ENCODE data around the gene DYNC2H1.

The DYNC2H1 gene

GRCh38 chr11:103520792-103521191, 411.6 kb downstream of the DYNC2H1 start:
- H3K4me3 ChIP-seq (ENCODE audit: control insufficient read depth, low read depth, low read length) = no peak overlapping the region
- no peak for TF ChIP-seq CTCF (conservative IDR thresholded peaks at IDR 0.05; ENCODE audit: control insufficient read depth, insufficient read depth, low read depth, low read length)
- no peak for DNase-seq (ENCODE audit: low read depth)

GRCh38 chr11:103525069-103525468, 415.8 kb downstream of the DYNC2H1 start:
- H3K4me3 ChIP-seq (ENCODE audit: control insufficient read depth, low read depth, low read length) = no peak overlapping the region
- TF ChIP-seq CTCF (conservative IDR thresholded peaks at IDR 0.05; ENCODE audit: control insufficient read depth, insufficient read depth, low read depth, low read length) = no peak
- peak; percentile 73 for DNase-seq (ENCODE audit: low read depth)

- DNase-seq (ENCODE audit: low read depth) = peak; percentile 61
- no peak for TF ChIP-seq CTCF (conservative IDR thresholded peaks at IDR 0.05; ENCODE audit: control insufficient read depth, insufficient read depth, low read depth, low read length)
Observed at GRCh38 chr11:103528046-103528445, 418.8 kb downstream of the DYNC2H1 start.

GRCh38 chr11:103528596-103528995, 419.4 kb downstream of the DYNC2H1 start:
- TF ChIP-seq CTCF (conservative IDR thresholded peaks at IDR 0.05; ENCODE audit: control insufficient read depth, insufficient read depth, low read depth, low read length) = no peak
- no peak overlapping the region for H3K4me3 ChIP-seq (ENCODE audit: control insufficient read depth, low read depth, low read length)
- peak; percentile 56 for DNase-seq (ENCODE audit: low read depth)

More at GRCh38 chr11:103528046-103528445, 418.8 kb downstream of the DYNC2H1 start:
- no peak overlapping the region for H3K4me3 ChIP-seq (ENCODE audit: control insufficient read depth, low read depth, low read length)

GRCh38 chr11:103529181-103529684, 420.0 kb downstream of the DYNC2H1 start:
- DNase-seq (ENCODE audit: low read depth) = peak; percentile 97
- no peak overlapping the region for H3K4me3 ChIP-seq (ENCODE audit: control insufficient read depth, low read depth, low read length)
- no peak for TF ChIP-seq CTCF (conservative IDR thresholded peaks at IDR 0.05; ENCODE audit: control insufficient read depth, insufficient read depth, low read depth, low read length)
